Measurements from ENCODE around the gene KPNB1.

Gene KPNB1

DNA sequence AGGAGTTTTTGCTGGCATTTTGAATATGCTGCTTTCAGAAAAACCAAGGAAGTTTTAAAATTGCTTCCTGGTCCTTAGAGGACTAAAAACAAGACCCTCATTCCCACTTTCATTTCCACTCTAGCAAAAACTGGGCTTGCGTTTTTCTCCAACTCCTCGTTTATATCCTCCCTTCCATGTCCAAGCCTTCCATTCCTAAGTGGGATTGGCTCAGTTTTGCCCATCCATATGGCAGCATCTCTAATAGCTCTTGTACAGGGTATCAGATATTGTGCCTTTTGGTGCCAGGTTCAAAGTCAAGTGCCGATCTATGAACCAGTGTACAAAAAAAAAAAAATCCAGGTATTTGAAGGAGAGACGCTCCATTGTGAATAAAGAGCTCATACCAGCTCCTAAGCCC lies 34.3 kb downstream of the KPNB1 start:
- in situ Hi-C loops (cut with HindIII; ENCODE audit: low sequenced_read_pairs) = no loop called here
- H3K4me3 ChIP-seq (ENCODE audit: low read depth, low read length) = no peak overlapping the region
- no peak for TF ChIP-seq CTCF (IDR thresholded peaks at IDR 0.05; ENCODE audit: low read depth, low read length, missing control alignments)
- no peak for DNase-seq (ENCODE audit: low read depth)

GRCh38 chr17:47684535-47685193 lies 34.9 kb downstream of the KPNB1 start:
- DNase-seq (ENCODE audit: low read depth) = no peak
- TF ChIP-seq CTCF (IDR thresholded peaks at IDR 0.05; ENCODE audit: low read depth, low read length, missing control alignments) = no peak
- in situ Hi-C loops (cut with HindIII; ENCODE audit: low sequenced_read_pairs) = no loop called here
- H3K4me3 ChIP-seq (ENCODE audit: low read depth, low read length) = no peak overlapping the region

- no peak overlapping the region for H3K4me3 ChIP-seq (ENCODE audit: low read depth, low read length)
- in situ Hi-C loops (cut with HindIII; ENCODE audit: low sequenced_read_pairs) = no loop called here
- DNase-seq (ENCODE audit: low read depth) = no peak
- no peak for TF ChIP-seq CTCF (IDR thresholded peaks at IDR 0.05; ENCODE audit: low read depth, low read length, missing control alignments)
These were observed 36.0 kb downstream of the KPNB1 start for GRCh38 chr17:47685556-47686275.

- H3K4me3 ChIP-seq (ENCODE audit: low read depth, low read length) = no peak overlapping the region
- no peak for TF ChIP-seq CTCF (IDR thresholded peaks at IDR 0.05; ENCODE audit: low read depth, low read length, missing control alignments)
- DNase-seq (ENCODE audit: low read depth) = no peak
- in situ Hi-C loops (cut with HindIII; ENCODE audit: low sequenced_read_pairs) = no loop called here
These were observed 36.5 kb downstream of the KPNB1 start for GRCh38 chr17:47686276-47686635.

DNA sequence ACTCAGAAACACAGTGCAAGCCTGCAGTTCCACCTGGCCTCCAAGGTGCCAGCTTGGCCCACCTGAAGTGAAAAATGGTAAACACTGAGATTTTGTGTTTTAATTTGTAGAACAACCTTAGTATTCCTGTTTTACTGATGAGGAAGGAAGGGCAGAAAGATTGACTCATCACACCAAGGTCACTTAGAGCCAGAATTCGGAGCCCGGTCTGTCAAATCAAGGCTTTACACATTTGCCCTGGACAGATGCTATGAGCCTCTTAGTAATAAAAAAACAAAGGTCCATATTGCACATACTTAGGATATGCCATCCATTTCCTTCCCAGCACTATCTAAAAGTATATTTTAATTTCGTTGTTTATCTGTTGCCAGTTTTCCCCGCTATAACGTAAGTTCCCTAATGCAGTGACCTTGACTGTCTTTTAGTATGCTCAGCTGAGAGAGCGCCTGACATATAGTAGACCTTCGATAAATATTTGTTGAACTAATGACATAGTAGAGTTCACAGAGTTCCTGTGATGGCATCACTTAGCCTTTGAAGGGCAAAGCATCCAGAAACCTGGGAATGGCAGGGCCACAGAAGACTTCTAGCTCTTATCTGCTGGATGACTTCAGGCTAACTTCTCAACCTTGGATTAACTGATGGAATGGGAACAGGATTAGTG lies 37.1 kb downstream of the KPNB1 start:
- DNase-seq (ENCODE audit: low read depth) = no peak
- no peak for TF ChIP-seq CTCF (IDR thresholded peaks at IDR 0.05; ENCODE audit: low read depth, low read length, missing control alignments)
- in situ Hi-C loops (cut with HindIII; ENCODE audit: low sequenced_read_pairs) = no loop called here
- no peak overlapping the region for H3K4me3 ChIP-seq (ENCODE audit: low read depth, low read length)

GRCh38 chr17:47687328-47687690 lies 37.6 kb downstream of the KPNB1 start:
- H3K4me3 ChIP-seq (ENCODE audit: low read depth, low read length) = no peak overlapping the region
- no peak for DNase-seq (ENCODE audit: low read depth)
- in situ Hi-C loops (cut with HindIII; ENCODE audit: low sequenced_read_pairs) = no loop called here
- TF ChIP-seq CTCF (IDR thresholded peaks at IDR 0.05; ENCODE audit: low read depth, low read length, missing control alignments) = no peak
